Body of pancreas (tissue), 4 donors: ENCODE results near the gene KATNAL2.

Experiments
- CTCF ChIP-seq, 7 experiments: fragments of 450-650 bp in 4 of 7; fragments of 200-600 bp in 3 of 7; sonication (generic) in 3 of 7; IDR thresholded peaks; one replicate each; pipeline ENCODE4 v1.5.1; 2016 to 2019; ENCODE audit warnings: antibody characterized with exemption in 7 of 7
- POLR2A ChIP-seq, 3 donors: fragments of 450-650 bp; IDR thresholded peaks; one replicate each; pipeline ENCODE4 v1.6.1; 2016; ENCODE audit warnings: antibody characterized with exemption in 3 of 3, mild to moderate bottlenecking in 2 of 3

- TF ChIP-seq CTCF (IDR thresholded peaks at IDR 0.05) = no peak
- TF ChIP-seq POLR2A (IDR thresholded peaks at IDR 0.05) = no peak
Measured at GRCh38 chr18:46953195-46953594, 35.8 kb downstream of the KATNAL2 start.
